Calu3 (cell line): ENCODE results near the gene AKAP3. TPM values are rescaled to one million over a fixed set of nuclear protein-coding genes. Genes with fewer than 3 reads are reported as not detected.

ENCODE experiments used
- BruUV-seq: library from RNA; stranded (reverse); fragments of 400-500 nt; replicated peaks from 2 replicates; lab custom pipeline; 2021; lab: Mats Ljungman, UMichigan
- CTCF ChIA-PET: fragments of 300-600 bp; sonication (Branson Sonifier 250); formaldehyde crosslinking; loops from one replicate; lab custom pipeline; 2022; ENCODE audit warnings: antibody characterized with exemption; lab: Charles Lee
- DNase-seq: peaks from one replicate; pipeline ENCODE4 v3.0.0; 2022
- H3K27ac Mint-ChIP-seq: one replicate; pipeline ENCODE4 v1.8.0; 2022; ENCODE audit warnings: mixed read lengths; ENCODE audit not compliant: unreplicated experiment
- H3K27me3 Mint-ChIP-seq: one replicate; pipeline ENCODE4 v1.8.0; 2022; ENCODE audit warnings: mixed read lengths; ENCODE audit not compliant: unreplicated experiment
- H3K36me3 Mint-ChIP-seq: one replicate; pipeline ENCODE4 v1.8.0; 2022; ENCODE audit warnings: mild to moderate bottlenecking, moderate library complexity, mixed read lengths; ENCODE audit not compliant: insufficient read depth, unreplicated experiment
- H3K4me1 Mint-ChIP-seq: one replicate; pipeline ENCODE4 v1.8.0; 2022; ENCODE audit warnings: mild to moderate bottlenecking, low read depth, mixed read lengths; ENCODE audit not compliant: unreplicated experiment
- H3K4me3 Mint-ChIP-seq: one replicate; pipeline ENCODE4 v1.8.0; 2022; ENCODE audit warnings: mild to moderate bottlenecking, low read depth, moderate library complexity, mixed read lengths; ENCODE audit not compliant: unreplicated experiment
- H3K9me3 Mint-ChIP-seq: one replicate; pipeline ENCODE4 v1.8.0; 2022; ENCODE audit warnings: low read depth, mixed read lengths; ENCODE audit not compliant: unreplicated experiment
- CTCF ChIP-seq: fragments of 200-600 bp; IDR thresholded peaks from one replicate; pipeline ENCODE4 v1.8.0; 2022; ENCODE audit warnings: antibody characterized with exemption; ENCODE audit not compliant: unreplicated experiment
- intact Hi-C: fragments of 100-400 bp; cut with micrococcal nuclease; formaldehyde crosslinking; loops from one replicate; pipeline ENCODE4 v1.10.0; 2022; ENCODE audit not compliant: unreplicated experiment
- total RNA-seq: library from RNA; stranded (reverse); gene quantifications from 2 replicates; pipeline ENCODE4 v1.2.3, GENCODE V29; 2022

The AKAP3 gene
- total RNA-seq, 1 experiment from 2014 or later = 1.5 TPM

- no peak for TF ChIP-seq CTCF
- Mint-ChIP-seq H3K27ac (no peak overlapping the region), H3K4me3 (no peak overlapping the region), H3K4me1 (no peaks in the 10 kb centered on the region), H3K9me3 (no peaks in the 10 kb centered on the region), H3K36me3 (no peaks in the 10 kb centered on the region), H3K27me3 (no peaks in the 10 kb centered on the region)
- CTCF ChIA-PET = no interaction called here
- intact Hi-C loops = no loop called here
- BruUV-seq = no TSS peak
- DNase-seq = no peak
Measured at GRCh38 chr12:4567073-4567881, 81.6 kb downstream of the AKAP3 start.

DNA sequence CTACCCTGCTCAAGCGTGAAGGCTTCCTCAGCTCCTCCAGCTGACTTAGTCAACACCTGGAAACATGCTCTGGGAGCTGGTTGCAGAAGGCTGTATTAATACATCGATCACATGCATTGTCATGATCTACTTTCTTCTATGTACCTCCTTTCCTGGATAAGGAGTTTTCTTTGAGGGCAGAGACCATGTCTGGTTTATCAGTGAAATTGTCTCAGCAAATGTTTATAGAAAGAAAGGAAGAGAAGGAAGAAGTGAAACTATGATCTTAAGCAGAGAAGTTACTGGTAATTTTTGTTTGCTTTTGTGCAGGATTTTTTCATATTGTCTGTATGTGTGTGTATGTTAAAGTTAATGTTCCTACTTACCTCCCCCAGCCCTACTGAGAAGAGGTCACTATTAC, 82.4 kb downstream of the AKAP3 start:
- DNase-seq = no peak
- no peak for TF ChIP-seq CTCF
- CTCF ChIA-PET = no interaction called here
- H3K36me3 Mint-ChIP-seq = no peaks in the 10 kb centered on the region
- intact Hi-C loops = no loop called here
- H3K27me3 Mint-ChIP-seq = no peaks in the 10 kb centered on the region
- no peak overlapping the region for H3K27ac Mint-ChIP-seq
- no peaks in the 10 kb centered on the region for H3K4me1 Mint-ChIP-seq
- no TSS peak for BruUV-seq
- H3K9me3 Mint-ChIP-seq = no peaks in the 10 kb centered on the region
- no peak overlapping the region for H3K4me3 Mint-ChIP-seq

Other genes starting within 250 kb of the AKAP3 start
- gene FGF6, start 203.2 kb downstream of the AKAP3 start, total RNA-seq = not detected in 2 replicates
- gene RAD51AP1, start 110.2 kb downstream of the AKAP3 start, total RNA-seq = 38.0 and 42.8 TPM in 2 replicates
- gene DYRK4, start 86.8 kb downstream of the AKAP3 start, total RNA-seq = 24.6 and 25.9 TPM in 2 replicates
- gene NDUFA9, start 63 bp upstream of the AKAP3 start, total RNA-seq = 125 and 130 TPM in 2 replicates
- gene GALNT8, start 71.3 kb upstream of the AKAP3 start, total RNA-seq = not detected in 2 replicates